Parathyroid adenoma (tissue), 2 donors: ENCODE measurements around the gene GPC5.

Source experiments
- H2AFZ ChIP-seq: fragments of 300-600 bp; sonication (generic); one replicate; pipeline ENCODE4 v1.7.0; 2017; ENCODE audit warnings: antibody characterized with exemption, mild to moderate bottlenecking
- H3K27ac ChIP-seq: fragments of 300-600 bp; sonication (generic); one replicate; pipeline ENCODE4 v1.7.0; 2017
- H3K27me3 ChIP-seq: fragments of 300-600 bp; sonication (generic); one replicate; pipeline ENCODE4 v1.7.0; 2017; ENCODE audit warnings: low read length; ENCODE audit not compliant: control insufficient read depth, insufficient read depth
- H3K36me3 ChIP-seq: fragments of 300-600 bp; sonication (generic); one replicate; pipeline ENCODE4 v1.7.0; 2017; ENCODE audit warnings: low read length; ENCODE audit not compliant: control insufficient read depth, insufficient read depth
- H3K4me1 ChIP-seq: fragments of 300-600 bp; sonication (generic); one replicate; pipeline ENCODE4 v1.7.0; 2017; ENCODE audit warnings: control low read depth
- H3K4me2 ChIP-seq: fragments of 300-600 bp; sonication (generic); one replicate; pipeline ENCODE4 v1.7.0; 2017; ENCODE audit warnings: low read length
- H3K4me3 ChIP-seq: fragments of 300-600 bp; sonication (generic); one replicate; pipeline ENCODE4 v1.7.0; 2017; ENCODE audit warnings: low read depth, low read length
- H3K79me2 ChIP-seq: fragments of 300-600 bp; sonication (generic); one replicate; pipeline ENCODE4 v1.7.0; 2017; ENCODE audit warnings: control low read depth
- H3K9ac ChIP-seq: fragments of 300-600 bp; sonication (generic); one replicate; pipeline ENCODE4 v1.7.0; 2017; ENCODE audit warnings: mild to moderate bottlenecking
- H3K9me3 ChIP-seq: fragments of 300-600 bp; sonication (generic); one replicate; pipeline ENCODE4 v1.7.0; 2017; ENCODE audit warnings: low read length; ENCODE audit not compliant: control insufficient read depth
- CTCF ChIP-seq: fragments of 300-600 bp; sonication (generic); IDR thresholded peaks from one replicate; pipeline ENCODE4 v1.7.0; 2017; ENCODE audit warnings: antibody characterized with exemption, mild to moderate bottlenecking
- donor health status: primary hyperparathyroidism.

GPC5 gene

DNA sequence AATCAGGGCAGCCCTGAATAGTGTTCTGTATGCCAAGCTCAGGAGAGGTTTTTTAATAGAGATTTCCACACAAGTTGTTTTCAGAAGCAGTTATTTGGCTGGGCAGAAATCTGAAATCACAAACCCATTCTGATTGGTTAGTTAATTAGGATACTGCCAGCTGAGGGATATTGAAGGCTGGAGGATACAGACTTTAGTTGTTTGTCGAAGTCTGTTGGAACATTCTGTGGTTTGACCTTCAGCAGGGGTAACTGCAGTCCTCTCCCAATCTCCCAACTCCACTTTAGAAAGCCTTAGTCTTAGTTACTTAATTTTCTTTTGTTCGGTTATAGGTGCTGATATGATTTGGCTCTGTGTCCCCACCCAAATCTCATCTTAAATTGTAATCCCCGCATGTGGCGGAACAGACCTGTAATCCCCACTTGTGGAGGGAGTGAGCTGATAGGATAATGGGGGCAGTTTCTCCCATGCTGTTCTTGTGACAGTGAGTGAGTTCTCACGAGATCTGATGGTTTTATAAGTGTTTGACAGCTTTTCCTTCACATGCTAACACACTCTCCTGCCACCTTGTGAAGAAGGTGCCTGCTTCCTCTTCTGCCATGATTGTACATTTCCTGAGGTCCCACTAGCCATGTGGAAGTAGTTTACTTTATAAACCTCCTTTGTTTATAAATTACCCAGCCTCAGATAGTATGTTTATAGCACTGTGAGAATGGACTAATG lies 169.2 kb downstream of the GPC5 start:
- Histone ChIP-seq H3K9me3 (no peaks in the 10 kb centered on the region), H3K4me1 (no peaks in the 10 kb centered on the region)
- TF ChIP-seq CTCF, result no peak

GRCh38 chr13:91571681-91572080 lies 173.3 kb downstream of the GPC5 start:
- Histone ChIP-seq H3K4me1 (no peaks in the 10 kb centered on the region), H3K9me3 (no peaks in the 10 kb centered on the region), H2AFZ (no peak overlapping the region), H3K36me3 (no peaks in the 10 kb centered on the region), H3K4me3 (no peak overlapping the region), H3K9ac (no peak overlapping the region), H3K79me2 (no peaks in the 10 kb centered on the region), H3K27ac (no peak overlapping the region), H3K27me3 (no peaks in the 10 kb centered on the region), H3K4me2 (no peak overlapping the region)
- no peak for TF ChIP-seq CTCF

More for the DNA sequence above, 169.2 kb downstream of the GPC5 start:
- Histone ChIP-seq H3K36me3 (no peaks in the 10 kb centered on the region), H3K4me3 (no peak overlapping the region), H3K79me2 (no peaks in the 10 kb centered on the region), H2AFZ (no peak overlapping the region), H3K4me2 (no peak overlapping the region), H3K27me3 (no peaks in the 10 kb centered on the region), H3K27ac (no peak overlapping the region), H3K9ac (no peak overlapping the region)

GRCh38 chr13:91572439-91572838 lies 174.0 kb downstream of the GPC5 start:
- Histone ChIP-seq H3K4me1 (no peaks in the 10 kb centered on the region), H2AFZ (no peak overlapping the region), H3K4me2 (no peak overlapping the region), H3K27ac (no peak overlapping the region), H3K9me3 (no peaks in the 10 kb centered on the region), H3K9ac (no peak overlapping the region), H3K36me3 (no peaks in the 10 kb centered on the region), H3K79me2 (no peaks in the 10 kb centered on the region), H3K27me3 (no peaks in the 10 kb centered on the region), H3K4me3 (no peak overlapping the region)
- TF ChIP-seq CTCF, result no peak

DNA sequence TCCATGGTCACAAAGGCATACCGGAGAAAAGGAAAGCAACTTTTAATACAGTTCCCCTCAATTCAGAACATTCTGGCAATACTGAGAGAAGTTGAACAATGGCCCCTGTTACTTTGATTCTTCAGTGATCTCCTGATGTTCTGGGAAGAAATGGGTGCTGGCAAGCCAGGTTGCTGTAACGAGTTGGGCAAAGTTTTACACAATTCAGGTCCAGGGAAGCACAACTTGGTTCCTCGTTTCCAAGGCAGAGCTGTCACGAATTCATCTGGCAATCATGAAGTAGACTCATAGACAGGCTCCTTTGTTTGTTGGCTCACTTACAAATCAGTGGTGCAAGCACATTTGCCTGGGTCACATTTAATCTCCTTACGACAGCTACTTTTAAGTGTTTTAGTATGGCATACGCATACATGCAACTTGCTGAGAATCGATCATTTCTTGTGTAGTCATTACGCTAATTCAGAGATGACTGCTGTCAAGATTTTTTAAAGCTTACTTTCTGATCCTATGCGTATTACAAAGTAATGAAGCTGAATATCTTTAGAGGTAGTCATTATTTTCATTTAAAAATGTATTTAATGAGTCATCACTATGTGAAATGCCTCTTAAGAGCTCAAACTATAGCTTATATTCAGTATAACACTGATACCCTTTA lies 174.7 kb downstream of the GPC5 start:
- Histone ChIP-seq H3K4me2 (no peak overlapping the region), H3K9ac (no peak overlapping the region), H3K27ac (no peak overlapping the region), H3K36me3 (no peaks in the 10 kb centered on the region), H3K79me2 (no peaks in the 10 kb centered on the region), H3K4me1 (no peaks in the 10 kb centered on the region), H3K4me3 (no peak overlapping the region), H3K27me3 (no peaks in the 10 kb centered on the region), H2AFZ (no peak overlapping the region), H3K9me3 (no peaks in the 10 kb centered on the region)
- no peak for TF ChIP-seq CTCF
